ENCODE results near the gene NUP88. TPM values are rescaled to one million over a fixed set of nuclear protein-coding genes. Genes with fewer than 3 reads are reported as not detected.
A peak's percentile ranks its signal among the peaks of the same experiment; 100 is the strongest.

Gene NUP88
- total RNA-seq, 2 experiments from 2014 or later: 129 to 142 TPM

GRCh38 chr17:5424909-5425308 lies 5.4 kb upstream of the NUP88 start:
- H3K36me3 ChIP-seq (ENCODE audit: insufficient read depth, low read length): peaks cover 81% of the 10 kb centered on the region
- H3K9me3 Mint-ChIP-seq: no peaks in the 10 kb centered on the region
- ChIA-PET POLR2A (no interaction called here), CTCF (interaction anchor here (3.6 kb wide), 1 partner anchor 14 kb away, joined by 31 read pairs; the partner anchor contains the start of gene C1QBP)
- H3K27ac ChIP-seq (ENCODE audit: low read depth in 1 of 2, low read length in 2 of 2): no peak overlapping the region
- no peak for DNase-seq
- no peaks in the 10 kb centered on the region for H3K27me3 ChIP-seq (ENCODE audit: control insufficient read depth in 1 of 2, insufficient read depth in 2 of 2, low read length in 2 of 2)
- no peak overlapping the region for H3K27ac Mint-ChIP-seq
- H3K4me1 Mint-ChIP-seq (ENCODE audit: low read depth): peaks cover 35% of the 10 kb centered on the region
- H3K27me3 Mint-ChIP-seq: no peaks in the 10 kb centered on the region
- no peaks in the 10 kb centered on the region for H3K9me3 ChIP-seq (ENCODE audit: control insufficient read depth in 1 of 2, insufficient read depth in 1 of 2, low read length in 2 of 2)
- TF ChIP-seq CTCF (IDR thresholded peaks at IDR 0.05): no peak
- H3K4me3 ChIP-seq (ENCODE audit: low read length): no peak overlapping the region
- ATAC-seq (ENCODE audit: poor library complexity): no peak
- intact Hi-C loops (cut with DNase I, micrococcal nuclease): loop anchor here in 1 of 2 experiments (5.0 to 10.0 kb wide), 2 partner anchors 228 to 1220 kb away; partner anchors contain the start of genes KIAA0753 and TXNDC17
- H3K4me1 ChIP-seq (ENCODE audit: insufficient read depth, low read length): peaks cover 12% of the 10 kb centered on the region
- peaks cover 84% of the 10 kb centered on the region for H3K36me3 Mint-ChIP-seq (ENCODE audit: low read depth)
- no peak overlapping the region for H3K4me3 Mint-ChIP-seq

GRCh38 chr17:5422505-5422904 lies 3.0 kb upstream of the NUP88 start:
- Mint-ChIP-seq H3K27me3 (no peaks in the 10 kb centered on the region), H3K4me3 (peak overlapping the region; percentile 45), H3K36me3 (ENCODE audit: low read depth) (peaks cover 76% of the 10 kb centered on the region), H3K27ac (peak overlapping the region; percentile 1), H3K9me3 (no peaks in the 10 kb centered on the region), H3K4me1 (ENCODE audit: low read depth) (peaks cover 47% of the 10 kb centered on the region)
- POLR2A ChIA-PET: interaction anchor here (1.0 to 1.1 kb wide), 2 partner anchors 46 to 63 kb away, joined by 3 read pairs; partner anchors contain the start of genes DERL2, DHX33 and MIS12
- Histone ChIP-seq H3K36me3 (ENCODE audit: insufficient read depth, low read length) (peaks cover 61% of the 10 kb centered on the region), H3K4me3 (ENCODE audit: low read length) (no peak overlapping the region), H3K4me1 (ENCODE audit: insufficient read depth, low read length) (peaks cover 22% of the 10 kb centered on the region), H3K27me3 (ENCODE audit: control insufficient read depth in 1 of 2, insufficient read depth in 2 of 2, low read length in 2 of 2) (no peaks in the 10 kb centered on the region), H3K9me3 (ENCODE audit: control insufficient read depth in 1 of 2, insufficient read depth in 1 of 2, low read length in 2 of 2) (no peaks in the 10 kb centered on the region), H3K27ac (ENCODE audit: low read depth in 1 of 2, low read length in 2 of 2) (no peak overlapping the region)
- CTCF ChIA-PET: interaction anchor here (3.6 kb wide), 1 partner anchor 17 kb away, joined by 31 read pairs; the partner anchor contains the start of gene C1QBP
- no peak for DNase-seq
- intact Hi-C loops (cut with DNase I, micrococcal nuclease): loop anchor here in 1 of 2 experiments (5.0 to 10.0 kb wide), 2 partner anchors 225 to 1222 kb away; partner anchors contain the start of genes KIAA0753 and TXNDC17
- no peak for TF ChIP-seq CTCF (IDR thresholded peaks at IDR 0.05)
- no peak for ATAC-seq (ENCODE audit: poor library complexity)

GRCh38 chr17:5419959-5420653 lies 644 bp upstream of the NUP88 start, which contains the start of gene RPAIN:
Gene RPAIN, plus strand, starts transcription at chr17:5420182. Its CDS starts 29 bp downstream, at chr17:5420211.
- Mint-ChIP-seq H3K9me3 (no peaks in the 10 kb centered on the region), H3K4me1 (ENCODE audit: low read depth) (peaks cover 64% of the 10 kb centered on the region)
- H3K4me3 ChIP-seq (ENCODE audit: low read length): peak within 1 kb of the TSS; percentile 76

More at GRCh38 chr17:5419959-5420653, 644 bp upstream of the NUP88 start, which contains the start of gene RPAIN:
- Mint-ChIP-seq H3K27me3 (no peaks in the 10 kb centered on the region), H3K36me3 (ENCODE audit: low read depth) (peaks cover 80% of the 10 kb centered on the region), H3K27ac (peak within 1 kb of the TSS; percentile 98), H3K4me3 (peak within 1 kb of the TSS; percentile 93)
- Histone ChIP-seq H3K4me1 (ENCODE audit: insufficient read depth, low read length) (peaks cover 31% of the 10 kb centered on the region), H3K9me3 (ENCODE audit: control insufficient read depth in 1 of 2, insufficient read depth in 1 of 2, low read length in 2 of 2) (no peaks in the 10 kb centered on the region), H3K36me3 (ENCODE audit: insufficient read depth, low read length) (peaks cover 61% of the 10 kb centered on the region), H3K27me3 (ENCODE audit: control insufficient read depth in 1 of 2, insufficient read depth in 2 of 2, low read length in 2 of 2) (no peaks in the 10 kb centered on the region), H3K27ac (ENCODE audit: low read depth in 1 of 2, low read length in 2 of 2) (peak within 1 kb of the TSS; percentile 98 to 99)
- ChIA-PET POLR2A (interaction anchor here (0.5 to 2.3 kb wide), 22 partner anchors 13 to 1277 kb away, joined by 3 to 37 read pairs (median 4); partner anchors contain the start of genes C17orf107, C1QBP, CYB5D2 and DERL2), CTCF (interaction anchor here (0.9 to 3.6 kb wide), 3 partner anchors 19 to 228 kb away, joined by 4 to 48 read pairs (median 5); partner anchors contain the start of gene C1QBP)
- intact Hi-C loops (cut with DNase I, micrococcal nuclease): loop anchor here (1.0 to 10.0 kb wide), 8 partner anchors 18 to 1225 kb away; partner anchors contain the start of genes DERL2 (in 2 of the 2), MIS12 (in 2 of the 2), AIPL1 (in 1 of the 2) and DHX33 (in 1 of the 2)
- no peak for TF ChIP-seq CTCF (IDR thresholded peaks at IDR 0.05)
- ATAC-seq (ENCODE audit: poor library complexity) (peak; percentile 71), DNase-seq (peak; percentile 73 to 93 (median 82))
